ENCODE measurements around the gene RMRP. TPM values are rescaled to one million over a fixed set of nuclear protein-coding genes. Genes with fewer than 3 reads are reported as not detected.
"Not testable (repeated sequence)": the region's sequence is repeated elsewhere in the genome, so short reads cannot be mapped to it uniquely, and the experiment has no call there.

The RMRP gene
- total RNA-seq, 4 donors from 2014 or later: 3,539 to 11,174 (median 6,303) TPM

DNA sequence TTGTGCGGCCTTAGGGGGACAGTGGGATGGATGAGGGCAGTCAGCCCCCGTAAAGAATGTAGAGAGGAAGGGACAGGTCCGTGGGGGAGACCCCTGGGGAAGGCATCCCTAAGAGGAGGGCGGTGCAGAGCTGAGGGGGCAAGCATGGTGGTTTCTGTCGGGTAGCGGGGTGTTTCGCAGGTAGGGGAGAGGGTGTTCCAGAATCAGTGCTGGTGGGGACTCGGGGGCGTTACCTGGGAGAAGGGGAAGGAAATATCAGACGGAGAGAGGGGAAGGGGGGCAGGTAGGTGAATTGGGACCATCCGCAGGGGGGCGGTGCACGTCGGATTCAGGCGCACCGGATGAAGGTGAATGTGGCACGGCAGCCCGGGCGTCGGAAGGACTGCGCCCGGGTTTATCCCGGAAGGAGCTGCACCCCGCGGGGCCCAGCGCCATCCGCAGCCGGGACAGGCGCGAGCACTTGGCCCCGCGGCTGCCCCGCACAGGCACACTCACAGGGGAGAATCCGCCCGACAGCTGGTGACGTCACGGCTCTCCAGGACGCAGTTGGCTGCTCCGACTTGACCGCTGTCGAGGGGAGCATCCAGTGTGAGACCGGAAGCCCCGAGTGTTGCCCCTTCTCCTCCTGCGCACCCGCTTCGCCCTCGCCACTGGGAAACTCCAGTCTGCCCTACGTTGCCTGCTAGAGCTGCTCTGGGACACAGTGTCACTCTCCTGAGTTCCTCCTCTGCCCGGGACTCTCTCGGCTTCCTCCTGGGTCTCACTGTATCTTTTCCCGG lies 40.9 kb downstream of the RMRP start:
- Histone ChIP-seq H3K27me3 (no peaks in the 10 kb centered on the region), H3K4me3 (replicated peaks in 1 of 3) (peak overlapping the region in 2 of 3 donors; percentile 13 to 29), H3K27ac (no peak overlapping the region), H3K9me3 (no peaks in the 10 kb centered on the region), H3K4me1 (peaks cover 6 to 8% of the 10 kb centered on the region in 2 donors), H3K36me3 (no peaks in the 10 kb centered on the region)
- no peak for TF ChIP-seq POLR2A (IDR thresholded peaks at IDR 0.05)
- TF ChIP-seq, protein P1, sequence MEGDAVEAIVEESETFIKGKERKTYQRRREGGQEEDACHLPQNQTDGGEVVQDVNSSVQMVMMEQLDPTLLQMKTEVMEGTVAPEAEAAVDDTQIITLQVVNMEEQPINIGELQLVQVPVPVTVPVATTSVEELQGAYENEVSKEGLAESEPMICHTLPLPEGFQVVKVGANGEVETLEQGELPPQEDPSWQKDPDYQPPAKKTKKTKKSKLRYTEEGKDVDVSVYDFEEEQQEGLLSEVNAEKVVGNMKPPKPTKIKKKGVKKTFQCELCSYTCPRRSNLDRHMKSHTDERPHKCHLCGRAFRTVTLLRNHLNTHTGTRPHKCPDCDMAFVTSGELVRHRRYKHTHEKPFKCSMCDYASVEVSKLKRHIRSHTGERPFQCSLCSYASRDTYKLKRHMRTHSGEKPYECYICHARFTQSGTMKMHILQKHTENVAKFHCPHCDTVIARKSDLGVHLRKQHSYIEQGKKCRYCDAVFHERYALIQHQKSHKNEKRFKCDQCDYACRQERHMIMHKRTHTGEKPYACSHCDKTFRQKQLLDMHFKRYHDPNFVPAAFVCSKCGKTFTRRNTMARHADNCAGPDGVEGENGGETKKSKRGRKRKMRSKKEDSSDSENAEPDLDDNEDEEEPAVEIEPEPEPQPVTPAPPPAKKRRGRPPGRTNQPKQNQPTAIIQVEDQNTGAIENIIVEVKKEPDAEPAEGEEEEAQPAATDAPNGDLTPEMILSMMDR (IDR thresholded peaks at IDR 0.05): no peak
- intact Hi-C loops (cut with DNase I): no loop called here
- 10 to 11% methylated on average over 40 to 48 of the region's 51 CpGs for WGBS, 2 donors
- peak; percentile 69 to 74 for DNase-seq

GRCh38 chr9:35615981-35616680 lies 41.7 kb downstream of the RMRP start:
- Histone ChIP-seq H3K27me3 (no peaks in the 10 kb centered on the region), H3K4me3 (replicated peaks in 1 of 3) (no peak overlapping the region), H3K36me3 (no peaks in the 10 kb centered on the region), H3K27ac (no peak overlapping the region), H3K4me1 (peaks cover 5 to 6% of the 10 kb centered on the region in 2 donors), H3K9me3 (no peaks in the 10 kb centered on the region)
- 80 to 82% methylated on average over 17 of the region's 17 CpGs for WGBS, 2 donors
- intact Hi-C loops (cut with DNase I): no loop called here
- DNase-seq: no peak
- TF ChIP-seq, protein P1 (IDR thresholded peaks at IDR 0.05): no peak
- TF ChIP-seq POLR2A (IDR thresholded peaks at IDR 0.05): no peak

- H3K36me3 ChIP-seq: peaks cover 17 to 19% of the 10 kb centered on the region in 2 donors
- TF ChIP-seq POLR2A (IDR thresholded peaks at IDR 0.05): no peak
- TF ChIP-seq, protein P1 (IDR thresholded peaks at IDR 0.05): no peak
- no peak overlapping the region for H3K27ac ChIP-seq
- H3K9me3 ChIP-seq: no peaks in the 10 kb centered on the region
- H3K4me1 ChIP-seq: peaks cover 5 to 6% of the 10 kb centered on the region in 2 donors
- no peaks in the 10 kb centered on the region for H3K27me3 ChIP-seq
- intact Hi-C loops (cut with DNase I): no loop called here
- no peak overlapping the region for H3K4me3 ChIP-seq (replicated peaks in 1 of 3)
- DNase-seq: no peak
- 94 to 97% methylated on average over 2 of the region's 2 CpGs for WGBS, 2 donors
Observed at GRCh38 chr9:35612843-35613242, 45.0 kb downstream of the RMRP start.

DNA sequence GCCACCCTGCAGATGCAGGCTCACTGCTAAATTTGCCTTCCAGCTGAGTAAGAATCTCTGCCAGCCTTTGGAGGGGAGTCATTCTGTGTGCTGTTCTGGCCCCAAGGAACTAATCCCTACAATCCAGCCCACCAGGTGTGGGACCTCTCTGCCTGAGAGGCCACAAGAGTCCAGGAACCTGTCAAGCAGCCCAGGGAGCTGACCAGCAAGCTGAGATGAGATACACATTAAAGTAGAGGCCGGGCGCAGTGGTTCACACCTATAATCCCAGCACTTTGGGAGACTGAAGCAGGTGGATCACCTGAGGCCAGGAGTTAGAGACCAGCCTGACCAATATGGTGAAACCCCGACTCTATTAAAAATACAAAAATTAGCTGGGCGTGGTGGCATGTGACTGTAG lies 45.8 kb downstream of the RMRP start:
- peaks cover 17 to 19% of the 10 kb centered on the region in 2 donors for H3K36me3 ChIP-seq
- H3K4me3 ChIP-seq (replicated peaks in 1 of 3); H3K9me3 ChIP-seq; intact Hi-C loops (cut with DNase I); H3K27me3 ChIP-seq; H3K4me1 ChIP-seq; H3K27ac ChIP-seq; DNase-seq: not testable (repeated sequence)
- 92 to 98% methylated on average over 4 of the region's 4 CpGs for WGBS, 2 donors

DNA sequence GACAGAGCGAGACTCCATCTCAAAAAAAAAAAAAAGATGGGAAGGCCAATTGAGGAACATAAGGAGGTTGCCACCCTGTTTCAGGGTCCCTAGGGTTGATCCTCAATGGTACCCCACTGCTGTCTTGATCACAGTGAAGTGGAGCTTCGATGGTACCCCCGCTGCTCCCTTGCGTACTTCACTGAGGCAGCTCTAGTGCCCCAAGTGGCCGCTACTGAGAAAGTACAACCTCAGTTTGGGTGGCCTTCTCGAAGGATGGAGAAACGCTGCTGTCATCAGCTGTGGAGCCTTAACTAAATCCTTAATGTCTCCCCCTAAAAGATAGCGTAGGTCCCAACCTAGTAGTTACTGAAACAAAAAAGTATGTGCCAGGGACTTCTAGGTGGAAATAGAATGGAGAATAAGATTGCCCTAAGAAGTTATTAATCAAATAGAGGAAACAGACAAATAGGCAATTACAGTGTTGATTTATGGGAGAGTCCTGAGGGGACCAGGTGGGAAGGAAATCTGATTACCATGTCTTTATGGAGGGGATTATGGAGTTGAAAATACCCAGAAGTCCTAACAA lies 46.5 kb downstream of the RMRP start:
- TF ChIP-seq, protein P1 (IDR thresholded peaks at IDR 0.05): peak; percentile 31 to 70 (median 46)
- no peak for TF ChIP-seq POLR2A (IDR thresholded peaks at IDR 0.05)
- peak; percentile 41 to 47 for DNase-seq
- Histone ChIP-seq H3K4me1 (peaks cover 6 to 7% of the 10 kb centered on the region in 2 donors), H3K9me3 (no peaks in the 10 kb centered on the region), H3K27ac (no peak overlapping the region), H3K27me3 (no peaks in the 10 kb centered on the region), H3K36me3 (peaks cover 17 to 19% of the 10 kb centered on the region in 2 donors), H3K4me3 (replicated peaks in 1 of 3) (no peak overlapping the region)
- 20% methylated on average over 8 of the region's 8 CpGs for WGBS, 2 donors
- intact Hi-C loops (cut with DNase I): no loop called here
